Measurements from ENCODE around the gene RPTOR. TPM values are rescaled to one million over a fixed set of nuclear protein-coding genes. Genes with fewer than 3 reads are reported as not detected.

The RPTOR gene
- polyA plus RNA-seq, 1 donor (not counting 4 experiments of a cell fraction or from before 2014, with no cell fraction given): 4.0 TPM

- peaks cover 6% of the 10 kb centered on the region for H3K4me1 ChIP-seq (ENCODE audit: control insufficient read depth, extremely low read depth, insufficient read depth, low read length)
- peaks cover 4% of the 10 kb centered on the region for H4K20me1 ChIP-seq (ENCODE audit: control insufficient read depth, extremely low read depth, insufficient read depth, low read length)
- H3K79me2 ChIP-seq (ENCODE audit: control insufficient read depth, insufficient read depth, low read length): peaks cover 20% of the 10 kb centered on the region
- H3K9me1 ChIP-seq (ENCODE audit: control insufficient read depth, extremely low read depth, insufficient read depth, low read length): no peaks in the 10 kb centered on the region
- FAIRE-seq: no peak
- H3K4me3 ChIP-seq (ENCODE audit: control insufficient read depth in 2 of 3, extremely low read depth in 1 of 3, insufficient read depth in 2 of 3, low read depth in 1 of 3, low read length in 3 of 3): no peak overlapping the region
- H3K4me2 ChIP-seq (ENCODE audit: control insufficient read depth, extremely low read depth, insufficient read depth, low read depth, low read length): no peak overlapping the region
- dilution Hi-C loops (cut with MboI; ENCODE audit: extremely low pct_ligation_motif_present, low sequenced_read_pairs): no loop called here
- no peak overlapping the region for H3K9ac ChIP-seq (ENCODE audit: control insufficient read depth, extremely low read depth, insufficient read depth, low read length)
- H3K9me3 ChIP-seq (ENCODE audit: control insufficient read depth, low read depth, low read length): no peaks in the 10 kb centered on the region
- H3K36me3 ChIP-seq (ENCODE audit: control insufficient read depth in 2 of 2, extremely low read depth in 1 of 2, insufficient read depth in 2 of 2, low read length in 2 of 2): peaks cover 0 to 4% of the 10 kb centered on the region in 2 experiments
- no peaks in the 10 kb centered on the region for H3K27me3 ChIP-seq (ENCODE audit: control insufficient read depth, extremely low read depth, insufficient read depth, low read length)
- H3K27ac ChIP-seq (ENCODE audit: control insufficient read depth, insufficient read depth, low read length): no peak overlapping the region
- no peak overlapping the region for H2AFZ ChIP-seq (ENCODE audit: control insufficient read depth, low read length)
- no peak for TF ChIP-seq EZH2 (IDR thresholded peaks at IDR 0.05; ENCODE audit: low read length)
- TF ChIP-seq, protein P1, sequence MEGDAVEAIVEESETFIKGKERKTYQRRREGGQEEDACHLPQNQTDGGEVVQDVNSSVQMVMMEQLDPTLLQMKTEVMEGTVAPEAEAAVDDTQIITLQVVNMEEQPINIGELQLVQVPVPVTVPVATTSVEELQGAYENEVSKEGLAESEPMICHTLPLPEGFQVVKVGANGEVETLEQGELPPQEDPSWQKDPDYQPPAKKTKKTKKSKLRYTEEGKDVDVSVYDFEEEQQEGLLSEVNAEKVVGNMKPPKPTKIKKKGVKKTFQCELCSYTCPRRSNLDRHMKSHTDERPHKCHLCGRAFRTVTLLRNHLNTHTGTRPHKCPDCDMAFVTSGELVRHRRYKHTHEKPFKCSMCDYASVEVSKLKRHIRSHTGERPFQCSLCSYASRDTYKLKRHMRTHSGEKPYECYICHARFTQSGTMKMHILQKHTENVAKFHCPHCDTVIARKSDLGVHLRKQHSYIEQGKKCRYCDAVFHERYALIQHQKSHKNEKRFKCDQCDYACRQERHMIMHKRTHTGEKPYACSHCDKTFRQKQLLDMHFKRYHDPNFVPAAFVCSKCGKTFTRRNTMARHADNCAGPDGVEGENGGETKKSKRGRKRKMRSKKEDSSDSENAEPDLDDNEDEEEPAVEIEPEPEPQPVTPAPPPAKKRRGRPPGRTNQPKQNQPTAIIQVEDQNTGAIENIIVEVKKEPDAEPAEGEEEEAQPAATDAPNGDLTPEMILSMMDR (optimal IDR thresholded peaks at IDR 0.05 in 1 of 3, IDR thresholded peaks at IDR 0.05 in 1 of 3, conservative IDR thresholded peaks at IDR 0.05 in 1 of 3; ENCODE audit: extremely low read depth in 1 of 3, insufficient read depth in 2 of 3, low read length in 3 of 3): no peak
- DNase-seq (ENCODE audit: low read depth, low spot score): no peak
Observed at GRCh38 chr17:80677214-80677756, 132.6 kb downstream of the RPTOR start.

DNA sequence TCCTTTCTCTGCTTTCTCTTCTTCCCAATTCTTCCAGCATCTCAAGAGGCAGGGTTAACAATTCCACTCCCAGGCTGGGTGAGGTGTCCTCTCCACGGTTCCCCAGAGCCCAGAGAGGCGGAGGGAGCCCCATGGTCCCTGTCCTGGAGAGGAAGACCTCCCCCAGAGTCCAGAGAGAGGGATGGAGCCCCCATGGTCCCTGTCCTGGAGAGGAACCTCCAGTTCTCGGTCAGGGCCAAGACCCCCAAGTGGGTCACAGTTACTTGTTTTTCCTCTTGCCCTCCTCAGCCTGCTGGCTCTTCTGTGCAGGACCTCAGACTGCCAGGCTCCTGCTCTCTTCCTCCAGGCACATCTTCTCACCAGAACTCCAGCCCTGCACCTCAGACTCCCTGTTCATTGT, 135.2 kb downstream of the RPTOR start:
- Histone ChIP-seq H3K4me1 (ENCODE audit: control insufficient read depth, extremely low read depth, insufficient read depth, low read length) (peaks cover 6% of the 10 kb centered on the region), H3K36me3 (ENCODE audit: control insufficient read depth in 2 of 2, extremely low read depth in 1 of 2, insufficient read depth in 2 of 2, low read length in 2 of 2) (peaks cover 0 to 7% of the 10 kb centered on the region in 2 experiments), H3K9me1 (ENCODE audit: control insufficient read depth, extremely low read depth, insufficient read depth, low read length) (no peaks in the 10 kb centered on the region), H3K4me3 (ENCODE audit: control insufficient read depth in 2 of 3, extremely low read depth in 1 of 3, insufficient read depth in 2 of 3, low read depth in 1 of 3, low read length in 3 of 3) (no peak overlapping the region), H3K9me3 (ENCODE audit: control insufficient read depth, low read depth, low read length) (no peaks in the 10 kb centered on the region), H3K4me2 (ENCODE audit: control insufficient read depth, extremely low read depth, insufficient read depth, low read depth, low read length) (no peak overlapping the region), H2AFZ (ENCODE audit: control insufficient read depth, low read length) (no peak overlapping the region), H3K79me2 (ENCODE audit: control insufficient read depth, insufficient read depth, low read length) (peaks cover 23% of the 10 kb centered on the region), H3K27ac (ENCODE audit: control insufficient read depth, insufficient read depth, low read length) (no peak overlapping the region), H3K9ac (ENCODE audit: control insufficient read depth, extremely low read depth, insufficient read depth, low read length) (no peak overlapping the region), H4K20me1 (ENCODE audit: control insufficient read depth, extremely low read depth, insufficient read depth, low read length) (peaks cover 4% of the 10 kb centered on the region), H3K27me3 (ENCODE audit: control insufficient read depth, extremely low read depth, insufficient read depth, low read length) (no peaks in the 10 kb centered on the region)
- FAIRE-seq (no peak), DNase-seq (ENCODE audit: low read depth, low spot score) (no peak)
- dilution Hi-C loops (cut with MboI; ENCODE audit: extremely low pct_ligation_motif_present, low sequenced_read_pairs): no loop called here
- TF ChIP-seq EZH2 (IDR thresholded peaks at IDR 0.05; ENCODE audit: low read length): no peak
- TF ChIP-seq, protein P1 (optimal IDR thresholded peaks at IDR 0.05 in 1 of 3, IDR thresholded peaks at IDR 0.05 in 1 of 3, conservative IDR thresholded peaks at IDR 0.05 in 1 of 3; ENCODE audit: extremely low read depth in 1 of 3, insufficient read depth in 2 of 3, low read length in 3 of 3): no peak

Data from keratinocyte (primary cell).